Mesothelial cell of epicardium (in vitro differentiated cells): ENCODE measurements around the gene PLA2G2C. TPM values are rescaled to one million over a fixed set of nuclear protein-coding genes. Genes with fewer than 3 reads are reported as not detected.
"Not testable (repeated sequence)": the region's sequence is repeated elsewhere in the genome, so short reads cannot be mapped to it uniquely, and the experiment has no call there.

Experiments
- DNase-seq, 2 experiments: peaks; one replicate each; pipeline ENCODE4 v3.0.0; 2021; ENCODE audit warnings: low spot score in 2 of 2; ENCODE audit not compliant: unreplicated experiment in 2 of 2
- H3K27ac Mint-ChIP-seq: 2 replicates; pipeline ENCODE4 v1.8.0; 2021; ENCODE audit warnings: mixed read lengths
- H3K27me3 Mint-ChIP-seq: 2 replicates; pipeline ENCODE4 v1.8.0; 2021; ENCODE audit warnings: low read depth, mixed read lengths
- H3K36me3 Mint-ChIP-seq: 2 replicates; pipeline ENCODE4 v1.8.0; 2021; ENCODE audit warnings: mixed read lengths
- H3K4me1 Mint-ChIP-seq: 2 replicates; pipeline ENCODE4 v1.8.0; 2021; ENCODE audit warnings: mixed read lengths
- H3K4me3 Mint-ChIP-seq: 2 replicates; pipeline ENCODE4 v1.8.0; 2021; ENCODE audit warnings: mild to moderate bottlenecking, moderate library complexity, mixed read lengths
- H3K9me3 Mint-ChIP-seq: 2 replicates; pipeline ENCODE4 v1.8.0; 2021; ENCODE audit warnings: mixed read lengths
- total RNA-seq: library from RNA; stranded (reverse); gene quantifications from 3 replicates; pipeline ENCODE4 v1.2.1, GENCODE V29; 2021
- TF ChIP-seq, protein P1 (sequence below): fragments of 200-600 bp; sonication (generic); IDR thresholded peaks from one replicate; pipeline ENCODE4 v1.5.0; 2021; ENCODE audit warnings: antibody characterized with exemption; ENCODE audit not compliant: unreplicated experiment

The PLA2G2C gene
- total RNA-seq, 1 donor from 2014 or later, result 0.40 TPM

DNA sequence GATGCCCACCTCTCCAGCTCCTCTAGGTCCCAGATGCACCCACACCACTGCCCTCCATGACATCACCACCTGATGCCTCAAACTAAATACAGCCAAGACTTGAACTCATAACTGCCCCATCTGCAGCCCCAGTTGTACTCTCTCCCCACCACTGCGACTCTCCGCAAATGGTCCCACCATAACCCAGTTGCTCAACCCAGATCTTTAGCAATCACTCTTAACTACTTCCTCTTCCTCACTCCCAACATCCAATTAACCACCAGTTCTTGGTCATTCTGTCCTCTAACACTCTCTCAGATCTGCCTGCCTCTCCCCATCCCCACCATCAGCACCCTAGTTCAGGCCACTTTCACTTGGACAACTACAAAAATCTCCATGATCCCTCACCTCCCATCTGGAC, 36.8 kb upstream of the PLA2G2C start:
- Mint-ChIP-seq H3K9me3 (no peaks in the 10 kb centered on the region), H3K4me1 (peaks cover 12% of the 10 kb centered on the region), H3K27me3 (peaks cover 42% of the 10 kb centered on the region), H3K4me3 (no peak overlapping the region), H3K27ac (no peak overlapping the region), H3K36me3 (no peaks in the 10 kb centered on the region)
- TF ChIP-seq, protein P1, sequence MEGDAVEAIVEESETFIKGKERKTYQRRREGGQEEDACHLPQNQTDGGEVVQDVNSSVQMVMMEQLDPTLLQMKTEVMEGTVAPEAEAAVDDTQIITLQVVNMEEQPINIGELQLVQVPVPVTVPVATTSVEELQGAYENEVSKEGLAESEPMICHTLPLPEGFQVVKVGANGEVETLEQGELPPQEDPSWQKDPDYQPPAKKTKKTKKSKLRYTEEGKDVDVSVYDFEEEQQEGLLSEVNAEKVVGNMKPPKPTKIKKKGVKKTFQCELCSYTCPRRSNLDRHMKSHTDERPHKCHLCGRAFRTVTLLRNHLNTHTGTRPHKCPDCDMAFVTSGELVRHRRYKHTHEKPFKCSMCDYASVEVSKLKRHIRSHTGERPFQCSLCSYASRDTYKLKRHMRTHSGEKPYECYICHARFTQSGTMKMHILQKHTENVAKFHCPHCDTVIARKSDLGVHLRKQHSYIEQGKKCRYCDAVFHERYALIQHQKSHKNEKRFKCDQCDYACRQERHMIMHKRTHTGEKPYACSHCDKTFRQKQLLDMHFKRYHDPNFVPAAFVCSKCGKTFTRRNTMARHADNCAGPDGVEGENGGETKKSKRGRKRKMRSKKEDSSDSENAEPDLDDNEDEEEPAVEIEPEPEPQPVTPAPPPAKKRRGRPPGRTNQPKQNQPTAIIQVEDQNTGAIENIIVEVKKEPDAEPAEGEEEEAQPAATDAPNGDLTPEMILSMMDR, result no peak
- DNase-seq, result no peak

DNA sequence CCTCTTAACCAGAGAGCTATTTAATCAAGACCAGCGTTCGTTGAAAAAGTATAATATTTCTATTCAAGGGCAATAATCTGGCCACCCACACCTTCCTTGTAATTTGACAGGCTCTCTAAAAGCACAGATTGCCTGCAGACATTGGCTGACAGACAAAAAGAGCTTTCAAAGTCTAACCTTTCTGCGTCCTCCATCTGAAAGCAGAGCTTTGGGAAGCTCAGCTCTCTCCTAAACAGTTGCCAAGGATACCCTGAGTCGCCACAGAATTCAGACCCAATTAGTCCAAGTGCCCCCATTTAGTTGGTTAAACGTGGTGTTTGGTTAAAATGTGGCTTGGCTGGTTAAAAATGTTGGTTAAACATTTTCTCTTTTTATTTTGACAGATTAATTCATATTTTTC, 33.7 kb upstream of the PLA2G2C start:
- H3K36me3 Mint-ChIP-seq, result no peaks in the 10 kb centered on the region
- H3K27ac Mint-ChIP-seq, result no peak overlapping the region
- peaks cover 9% of the 10 kb centered on the region for H3K4me1 Mint-ChIP-seq
- DNase-seq, result no peak
- TF ChIP-seq, protein P1, result no peak
- H3K4me3 Mint-ChIP-seq, result no peak overlapping the region
- peaks cover 45% of the 10 kb centered on the region for H3K27me3 Mint-ChIP-seq
- H3K9me3 Mint-ChIP-seq, result peaks cover 3% of the 10 kb centered on the region

- H3K27me3 Mint-ChIP-seq, result peaks cover 49% of the 10 kb centered on the region
- not testable (repeated sequence) for H3K9me3 Mint-ChIP-seq, H3K36me3 Mint-ChIP-seq, H3K4me1 Mint-ChIP-seq, H3K4me3 Mint-ChIP-seq, DNase-seq, H3K27ac Mint-ChIP-seq
These were observed 32.7 kb upstream of the PLA2G2C start for GRCh38 chr1:20219053-20219452.

GRCh38 chr1:20216574-20216973, 30.3 kb upstream of the PLA2G2C start:
- Mint-ChIP-seq H3K36me3 (no peaks in the 10 kb centered on the region), H3K4me3 (no peak overlapping the region), H3K27ac (no peak overlapping the region), H3K27me3 (peaks cover 43% of the 10 kb centered on the region), H3K4me1 (peaks cover 12% of the 10 kb centered on the region), H3K9me3 (peaks cover 3% of the 10 kb centered on the region)
- DNase-seq, result no peak
- TF ChIP-seq, protein P1, result no peak

DNA sequence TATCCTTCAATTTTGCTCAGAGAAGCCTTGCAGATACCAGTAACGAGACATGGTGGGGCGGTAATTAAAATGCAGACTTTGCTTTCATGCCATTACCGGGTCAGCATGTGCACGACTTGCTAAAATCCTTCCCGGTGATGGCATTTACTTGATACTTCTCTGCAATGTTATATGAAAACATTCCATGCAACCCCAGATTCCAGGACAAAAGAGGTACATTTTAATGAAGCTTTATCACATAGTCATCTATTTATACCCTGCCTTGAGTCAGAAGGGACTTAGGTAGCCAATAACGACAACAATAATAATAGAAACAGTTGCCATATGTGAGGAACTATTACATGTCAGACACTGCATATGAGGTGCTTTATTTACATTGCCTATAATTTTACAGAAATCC, 29.4 kb upstream of the PLA2G2C start:
- TF ChIP-seq, protein P1, result no peak
- peaks cover 15% of the 10 kb centered on the region for H3K4me1 Mint-ChIP-seq
- no peak overlapping the region for H3K27ac Mint-ChIP-seq
- peaks cover 45% of the 10 kb centered on the region for H3K27me3 Mint-ChIP-seq
- no peak for DNase-seq
- no peak overlapping the region for H3K4me3 Mint-ChIP-seq
- H3K9me3 Mint-ChIP-seq, result peaks cover 3% of the 10 kb centered on the region
- H3K36me3 Mint-ChIP-seq, result no peaks in the 10 kb centered on the region

GRCh38 chr1:20212685-20213331, 26.5 kb upstream of the PLA2G2C start:
- DNase-seq, result peak; percentile 42 to 65
- H3K27ac Mint-ChIP-seq, result no peak overlapping the region
- peak overlapping the region; percentile 47 for H3K4me3 Mint-ChIP-seq
- H3K9me3 Mint-ChIP-seq, result peaks cover 3% of the 10 kb centered on the region
- TF ChIP-seq, protein P1, result peak; percentile 80
- peaks cover 46% of the 10 kb centered on the region for H3K27me3 Mint-ChIP-seq
- no peaks in the 10 kb centered on the region for H3K36me3 Mint-ChIP-seq
- H3K4me1 Mint-ChIP-seq, result peaks cover 16% of the 10 kb centered on the region
